Panc1 (cell line): ENCODE data around the gene ITGB5.

Experiments
- CTCF ChIP-seq: fragments of 450-650 bp; IDR thresholded peaks from 2 replicates; pipeline ENCODE4 v1.5.1; 2017; ENCODE audit warnings: mild to moderate bottlenecking
- TF ChIP-seq, protein P1 (sequence below), 2 experiments: IDR thresholded peaks; 2 replicates each; pipeline ENCODE4 v1.6.1; 2011 to 2012; ENCODE audit warnings: low read depth in 2 of 2, control low read depth in 1 of 2, low read length in 1 of 2, mild to moderate bottlenecking in 1 of 2, moderate library complexity in 1 of 2; ENCODE audit not compliant: insufficient read depth in 1 of 2

GRCh38 chr3:124856677-124857076 lies 30.5 kb downstream of the ITGB5 start:
- TF ChIP-seq CTCF: no peak
- TF ChIP-seq, protein P1, sequence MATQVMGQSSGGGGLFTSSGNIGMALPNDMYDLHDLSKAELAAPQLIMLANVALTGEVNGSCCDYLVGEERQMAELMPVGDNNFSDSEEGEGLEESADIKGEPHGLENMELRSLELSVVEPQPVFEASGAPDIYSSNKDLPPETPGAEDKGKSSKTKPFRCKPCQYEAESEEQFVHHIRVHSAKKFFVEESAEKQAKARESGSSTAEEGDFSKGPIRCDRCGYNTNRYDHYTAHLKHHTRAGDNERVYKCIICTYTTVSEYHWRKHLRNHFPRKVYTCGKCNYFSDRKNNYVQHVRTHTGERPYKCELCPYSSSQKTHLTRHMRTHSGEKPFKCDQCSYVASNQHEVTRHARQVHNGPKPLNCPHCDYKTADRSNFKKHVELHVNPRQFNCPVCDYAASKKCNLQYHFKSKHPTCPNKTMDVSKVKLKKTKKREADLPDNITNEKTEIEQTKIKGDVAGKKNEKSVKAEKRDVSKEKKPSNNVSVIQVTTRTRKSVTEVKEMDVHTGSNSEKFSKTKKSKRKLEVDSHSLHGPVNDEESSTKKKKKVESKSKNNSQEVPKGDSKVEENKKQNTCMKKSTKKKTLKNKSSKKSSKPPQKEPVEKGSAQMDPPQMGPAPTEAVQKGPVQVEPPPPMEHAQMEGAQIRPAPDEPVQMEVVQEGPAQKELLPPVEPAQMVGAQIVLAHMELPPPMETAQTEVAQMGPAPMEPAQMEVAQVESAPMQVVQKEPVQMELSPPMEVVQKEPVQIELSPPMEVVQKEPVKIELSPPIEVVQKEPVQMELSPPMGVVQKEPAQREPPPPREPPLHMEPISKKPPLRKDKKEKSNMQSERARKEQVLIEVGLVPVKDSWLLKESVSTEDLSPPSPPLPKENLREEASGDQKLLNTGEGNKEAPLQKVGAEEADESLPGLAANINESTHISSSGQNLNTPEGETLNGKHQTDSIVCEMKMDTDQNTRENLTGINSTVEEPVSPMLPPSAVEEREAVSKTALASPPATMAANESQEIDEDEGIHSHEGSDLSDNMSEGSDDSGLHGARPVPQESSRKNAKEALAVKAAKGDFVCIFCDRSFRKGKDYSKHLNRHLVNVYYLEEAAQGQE (IDR thresholded peaks at IDR 0.05; ENCODE audit: insufficient read depth in 1 of 2, low read depth in 2 of 2, low read length in 1 of 2): no peak
